SH-SY5Y (cell line): Measurements from ENCODE around the gene VAV1.

Source experiments
- GATA2 ChIP-seq: IDR thresholded peaks from 2 replicates; pipeline ENCODE4 v1.6.1; 2011; ENCODE audit warnings: mild to moderate bottlenecking, low read depth, low read length
- GATA3 ChIP-seq: IDR thresholded peaks from 2 replicates; pipeline ENCODE4 v1.6.1; 2011; ENCODE audit warnings: low read depth, mild to moderate bottlenecking, low read length, moderate library complexity

- no peak for TF ChIP-seq GATA2
- TF ChIP-seq GATA3: no peak
These were observed 6.7 kb downstream of the VAV1 start for GRCh38 chr19:6779206-6779605.
